LNCaP clone FGC (cell line): ENCODE data around the gene GFPT1.

Experiments
- DNase-seq: peaks from one replicate; pipeline ENCODE4 v3.0.0-alpha.2; 2011; ENCODE audit warnings: low read depth
- H3K4me3 ChIP-seq: 2 replicates; pipeline ENCODE4 v1.5.1; 2011; ENCODE audit warnings: mild to moderate bottlenecking, low read depth, low read length, control low read depth
- CTCF ChIP-seq: IDR thresholded peaks from 2 replicates; pipeline ENCODE4 v1.5.1; 2012; ENCODE audit warnings: mild to moderate bottlenecking; ENCODE audit not compliant: control insufficient read depth, insufficient read depth; ENCODE audit errors: extremely low read depth

Gene GFPT1

GRCh38 chr2:69272803-69273471 is 114.1 kb downstream of the GFPT1 start:
- TF ChIP-seq CTCF = no peak
- DNase-seq = no peak
- no peak overlapping the region for H3K4me3 ChIP-seq

GRCh38 chr2:69271831-69272257 is 115.2 kb downstream of the GFPT1 start:
- DNase-seq = no peak
- H3K4me3 ChIP-seq = no peak overlapping the region
- no peak for TF ChIP-seq CTCF
